Gastrocnemius medialis (tissue), 4 donors: ENCODE data around the gene RAD54L2. TPM values are rescaled to one million over a fixed set of nuclear protein-coding genes. Genes with fewer than 3 reads are reported as not detected.
"Not testable (repeated sequence)": the region's sequence is repeated elsewhere in the genome, so short reads cannot be mapped to it uniquely, and the experiment has no call there.

Experiments
- ATAC-seq, 2 donors: fragments of 150-250 bp; one replicate each; pipeline ENCODE4 v1.9.1; 2016
- DNase-seq, 2 donors: peaks; one replicate each; pipeline ENCODE4 v3.0.0-alpha.2; 2019
- H3K27ac ChIP-seq, 4 donors: fragments of 200-600 bp; sonication (generic); 1 replicate in 1 of 4; 2 replicates in 3 of 4; pipeline ENCODE4 v1.5.1; 2016 to 2018; ENCODE audit warnings: mild to moderate bottlenecking in 2 of 4, moderate library complexity in 1 of 4
- H3K27me3 ChIP-seq, 3 donors: fragments of 200-600 bp; sonication (generic) in 2 of 3; 1 replicate in 1 of 3; 2 replicates in 2 of 3; pipeline versions ENCODE4 v1.5.1 to v1.6.0; 2016 to 2019; ENCODE audit warnings: mild to moderate bottlenecking in 1 of 3, moderate library complexity in 1 of 3
- H3K36me3 ChIP-seq, 2 donors: fragments of 200-600 bp; sonication (generic) in 1 of 2; one replicate each; pipeline ENCODE4 v1.5.1; 2017 to 2018
- H3K4me1 ChIP-seq, 2 donors: fragments of 200-600 bp; sonication (generic) in 1 of 2; one replicate each; pipeline ENCODE4 v1.5.1; 2016 to 2017; ENCODE audit warnings: mild to moderate bottlenecking in 2 of 2
- H3K4me3 ChIP-seq, 4 donors: fragments of 200-600 bp; sonication (generic) in 3 of 4; 1 replicate in 1 of 4; 2 replicates in 3 of 4; pipeline ENCODE4 v1.5.1; 2016 to 2019; ENCODE audit warnings: mild to moderate bottlenecking in 2 of 4
- H3K9me3 ChIP-seq, 3 donors: fragments of 200-600 bp; sonication (generic) in 2 of 3; 1 replicate in 1 of 3; 2 replicates in 2 of 3; pipeline ENCODE4 v1.5.1; 2016 to 2019
- CTCF ChIP-seq, 5 experiments: fragments of 450-650 bp in 3 of 5; fragments of 200-600 bp in 2 of 5; sonication (generic) in 2 of 5; IDR thresholded peaks in 4 of 5; conservative IDR thresholded peaks in 1 of 5; 1 replicate in 4 of 5; 2 replicates in 1 of 5; pipeline ENCODE4 v1.5.1; 2016 to 2019; ENCODE audit warnings: antibody characterized with exemption in 5 of 5, mild to moderate bottlenecking in 3 of 5, moderate library complexity in 3 of 5
- POLR2A ChIP-seq, 2 donors: fragments of 450-650 bp; IDR thresholded peaks; one replicate each; pipeline ENCODE4 v1.6.1; 2017; ENCODE audit warnings: antibody characterized with exemption in 2 of 2, mild to moderate bottlenecking in 2 of 2, moderate library complexity in 2 of 2
- in situ Hi-C, 4 donors: fragments of 200-750 bp; cut with MboI; loops; one replicate each; pipeline versions ENCODE4 v1.15.0 to v1.8.0; 2017; ENCODE audit warnings: low sequenced_read_pairs in 4 of 4
- intact Hi-C: fragments of 100-400 bp; cut with DNase I; formaldehyde crosslinking; loops from one replicate; pipeline ENCODE4 v1.15.1; 2023; ENCODE audit warnings: low total_unique reads
- total RNA-seq, 4 donors: library from RNA; depleted of rRNA; stranded (reverse); fragments of >200 nt; gene quantifications; one replicate each; pipeline versions ENCODE4 v1.1.0 to v1.2.3, GENCODE V29; 2016

RAD54L2 gene
- total RNA-seq, 4 donors from 2014 or later: 8.8 to 11.2 (median 10.4) TPM

- H3K9me3 ChIP-seq: no peaks in the 10 kb centered on the region
- intact Hi-C loops: no loop called here
- peaks cover 0 to 7% of the 10 kb centered on the region in 2 donors for H3K36me3 ChIP-seq
- no peak overlapping the region for H3K4me3 ChIP-seq
- ATAC-seq (no peak), DNase-seq (no peak)
- in situ Hi-C loops: no loop called here
- H3K27ac ChIP-seq: no peak overlapping the region
- H3K27me3 ChIP-seq: no peaks in the 10 kb centered on the region
- TF ChIP-seq CTCF (IDR thresholded peaks at IDR 0.05 in 4 of 5, conservative IDR thresholded peaks at IDR 0.05 in 1 of 5) (no peak), POLR2A (IDR thresholded peaks at IDR 0.05) (no peak)
- no peaks in the 10 kb centered on the region for H3K4me1 ChIP-seq
Observed at GRCh38 chr3:51557993-51558392, 19.5 kb downstream of the RAD54L2 start.

DNA sequence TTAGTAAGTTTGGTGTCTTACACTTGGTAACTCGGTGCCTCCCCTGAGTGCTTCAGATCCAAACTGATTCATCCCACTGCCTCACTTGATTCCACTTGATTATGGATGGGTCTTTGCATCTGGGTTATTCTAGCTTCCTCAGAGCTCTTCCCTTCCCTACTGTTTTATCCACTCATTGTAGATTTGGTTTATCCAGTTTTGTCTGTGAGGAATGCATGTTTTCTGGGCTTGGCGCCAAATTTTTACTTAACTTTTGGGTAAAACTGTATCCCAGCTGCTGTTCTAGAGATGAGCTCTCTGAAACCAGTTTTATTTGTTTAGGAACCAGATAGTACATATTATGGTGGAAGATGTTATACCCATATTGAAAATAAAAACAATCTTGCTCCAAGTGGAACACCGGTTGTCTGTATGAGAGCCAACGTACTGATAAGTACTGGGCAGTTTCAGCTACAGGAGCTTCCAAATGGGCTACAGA lies 20.9 kb downstream of the RAD54L2 start:
- no peaks in the 10 kb centered on the region for H3K27me3 ChIP-seq
- no peak overlapping the region for H3K27ac ChIP-seq
- in situ Hi-C loops: no loop called here
- intact Hi-C loops: no loop called here
- no peak for TF ChIP-seq POLR2A (IDR thresholded peaks at IDR 0.05)
- no peak for TF ChIP-seq CTCF (IDR thresholded peaks at IDR 0.05 in 4 of 5, conservative IDR thresholded peaks at IDR 0.05 in 1 of 5)
- no peaks in the 10 kb centered on the region for H3K36me3 ChIP-seq
- peaks cover 0 to 3% of the 10 kb centered on the region in 2 donors for H3K4me1 ChIP-seq
- DNase-seq (no peak), ATAC-seq (no peak)
- no peak overlapping the region for H3K4me3 ChIP-seq
- no peaks in the 10 kb centered on the region for H3K9me3 ChIP-seq

- ATAC-seq (no peak), DNase-seq (no peak)
- no peak overlapping the region for H3K4me3 ChIP-seq
- intact Hi-C loops (no loop called here), in situ Hi-C loops (no loop called here)
- TF ChIP-seq CTCF (IDR thresholded peaks at IDR 0.05 in 4 of 5, conservative IDR thresholded peaks at IDR 0.05 in 1 of 5) (no peak), POLR2A (IDR thresholded peaks at IDR 0.05) (no peak)
- no peaks in the 10 kb centered on the region for H3K9me3 ChIP-seq
- no peaks in the 10 kb centered on the region for H3K36me3 ChIP-seq
- peaks cover 0 to 3% of the 10 kb centered on the region in 2 donors for H3K4me1 ChIP-seq
- H3K27ac ChIP-seq: no peak overlapping the region
- no peaks in the 10 kb centered on the region for H3K27me3 ChIP-seq
Observed at GRCh38 chr3:51559961-51560360, 21.4 kb downstream of the RAD54L2 start.

DNA sequence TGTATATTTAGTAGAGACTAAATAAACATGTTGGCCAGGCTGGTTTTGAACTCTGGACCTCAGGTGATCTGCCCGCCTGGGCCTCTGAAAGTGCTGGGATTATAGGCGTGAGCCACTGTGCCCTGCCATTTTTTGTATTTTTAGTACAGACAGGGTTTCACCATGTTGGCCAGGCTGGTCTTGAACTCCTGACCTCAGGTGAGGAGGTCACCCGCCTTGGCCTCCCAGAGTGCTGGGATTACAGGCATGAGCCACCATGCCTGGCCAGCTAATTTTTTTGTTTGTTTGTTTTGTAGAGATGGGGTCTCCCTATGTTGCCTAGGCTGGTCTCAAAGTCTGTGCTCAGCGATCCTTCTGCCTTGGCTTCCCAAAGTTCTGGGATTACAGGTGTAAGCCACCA lies 23.9 kb downstream of the RAD54L2 start:
- H3K4me1 ChIP-seq, in situ Hi-C loops, H3K27ac ChIP-seq, DNase-seq, H3K4me3 ChIP-seq, H3K27me3 ChIP-seq, ATAC-seq, H3K9me3 ChIP-seq, H3K36me3 ChIP-seq, intact Hi-C loops: not testable (repeated sequence)

GRCh38 chr3:51568036-51568435 lies 29.5 kb downstream of the RAD54L2 start:
- Histone ChIP-seq H3K36me3 (peaks cover 0 to 2% of the 10 kb centered on the region in 2 donors), H3K27me3 (no peaks in the 10 kb centered on the region), H3K9me3 (no peaks in the 10 kb centered on the region), H3K4me1 (peaks cover 13 to 27% of the 10 kb centered on the region in 2 donors), H3K4me3 (no peak overlapping the region), H3K27ac (peak overlapping the region in 1 of 4 donors; percentile 41)
- ATAC-seq (peak in 1 of 2 donors; percentile 74), DNase-seq (no peak)
- TF ChIP-seq POLR2A (IDR thresholded peaks at IDR 0.05) (no peak), CTCF (IDR thresholded peaks at IDR 0.05 in 4 of 5, conservative IDR thresholded peaks at IDR 0.05 in 1 of 5) (no peak)
- intact Hi-C loops: no loop called here
- in situ Hi-C loops: no loop called here
